K562 (cell line): ENCODE results near the gene RPS6KA2. TPM values are rescaled to one million over a fixed set of nuclear protein-coding genes. Genes with fewer than 3 reads are reported as not detected.

ENCODE experiments used
- ATAC-seq: fragments of 200-7000 bp; cut with Tn5 transposase; 3 replicates; pipeline ENCODE4 v1.9.1; 2020; ENCODE audit warnings: moderate library complexity
- BruUV-seq: library from RNA; stranded (reverse); fragments of 400-500 nt; replicated peaks from 2 replicates; lab custom pipeline; 2021; lab: Mats Ljungman, UMichigan
- CTCF ChIA-PET: fragments of 300-600 bp; formaldehyde crosslinking; extraction: SDS; loops from one replicate; lab custom pipeline; 2021; ENCODE audit warnings: low intra/inter-chr PET ratio; lab: Yijun Ruan, JAX
- POLR2A ChIA-PET: fragments of 300-600, 350-650 bp; sonication (Branson Sonifier 250); formaldehyde crosslinking; extraction: SDS; loops from one replicate; lab custom pipeline; 2021; ENCODE audit warnings: antibody characterized with exemption, inconsistent platforms; lab: Yijun Ruan, JAX
- DNase-seq, 4 experiments: peaks; one replicate each; pipeline versions ENCODE4 v3.0.0 to v3.0.0-alpha.2; 2011 to 2018; ENCODE audit warnings: low spot score in 3 of 4, mixed read lengths in 3 of 4; ENCODE audit errors: extremely low read depth in 1 of 4
- FAIRE-seq: peaks from 2 replicates; lab custom pipeline; 2011; peaks lifted over from hg19 to GRCh38; lab: Jason Lieb, UNC
- H2AFZ ChIP-seq: 2 replicates; pipeline ENCODE4 v1.6.0; 2011; ENCODE audit warnings: low read depth, low read length, control low read depth, inconsistent platforms
- H3K27ac ChIP-seq: fragments of 200-600 bp; 3 replicates; pipeline ENCODE4 v1.8.0; 2011; ENCODE audit warnings: low read depth, mild to moderate bottlenecking, control low read depth, inconsistent platforms, low read length, moderate library complexity, mixed read lengths; ENCODE audit errors: extremely low read depth
- H3K27me3 ChIP-seq, 2 experiments: fragments of 300-600 bp in 1 of 2; 2 replicates in 1 of 2; 3 replicates in 1 of 2; pipeline versions ENCODE4 v1.6.0 to v1.8.0; 2011; ENCODE audit warnings: inconsistent platforms in 2 of 2, low read length in 2 of 2, mild to moderate bottlenecking in 1 of 2, mixed read lengths in 1 of 2, moderate library complexity in 1 of 2; ENCODE audit not compliant: control insufficient read depth in 2 of 2, insufficient read depth in 2 of 2
- H3K36me3 ChIP-seq: fragments of 300-600 bp; 3 replicates; pipeline ENCODE4 v1.8.0; 2011; ENCODE audit warnings: mild to moderate bottlenecking, low read length, inconsistent platforms; ENCODE audit not compliant: control insufficient read depth, insufficient read depth
- H3K4me1 ChIP-seq, 2 experiments: fragments of 200-600 bp in 1 of 2; replicated peaks in 1 of 2; 2 replicates in 1 of 2; 3 replicates in 1 of 2; pipeline versions ENCODE4 v1.5.1 to v1.8.0; 2011; ENCODE audit warnings: inconsistent platforms in 2 of 2, low read length in 2 of 2, mild to moderate bottlenecking in 1 of 2, mixed read lengths in 1 of 2, moderate library complexity in 1 of 2; ENCODE audit not compliant: control insufficient read depth in 2 of 2, insufficient read depth in 2 of 2
- H3K4me2 ChIP-seq: 2 replicates; pipeline ENCODE4 v1.6.1; 2011; ENCODE audit warnings: low read length, control low read depth, inconsistent platforms, mixed read lengths; ENCODE audit not compliant: insufficient read depth
- H3K4me3 ChIP-seq: fragments of 200-600 bp; sonication (generic), shearing (Covaris generic); 2 replicates; pipeline ENCODE4 v1.5.1; 2016; ENCODE audit warnings: control low read depth, inconsistent platforms
- H3K79me2 ChIP-seq: fragments of 200-600 bp; 3 replicates; pipeline ENCODE4 v1.8.0; 2011; ENCODE audit warnings: low read length, inconsistent platforms; ENCODE audit not compliant: control insufficient read depth, insufficient read depth
- H3K9ac ChIP-seq, 2 experiments: 2 replicates each; pipeline versions ENCODE4 v1.6.0 to v1.6.1; 2011; ENCODE audit warnings: low read depth in 2 of 2, low read length in 2 of 2, control low read depth in 1 of 2, inconsistent platforms in 1 of 2, mild to moderate bottlenecking in 1 of 2, mixed read lengths in 1 of 2; ENCODE audit not compliant: insufficient read depth in 1 of 2
- H3K9me1 ChIP-seq: one replicate; pipeline ENCODE4 v1.6.0; 2011; ENCODE audit warnings: inconsistent platforms, mild to moderate bottlenecking, low read length, moderate library complexity; ENCODE audit not compliant: control insufficient read depth, insufficient read depth
- H3K9me3 ChIP-seq: replicated peaks from 2 replicates; pipeline ENCODE4 v1.5.1; 2011; ENCODE audit warnings: low read depth, low read length, inconsistent platforms; ENCODE audit not compliant: control insufficient read depth, insufficient read depth
- H4K20me1 ChIP-seq: replicated peaks from 2 replicates; pipeline ENCODE4 v1.6.1; 2011; ENCODE audit warnings: low read length, inconsistent platforms, mixed read lengths; ENCODE audit not compliant: control insufficient read depth, insufficient read depth
- BRF1 ChIP-seq: IDR thresholded peaks from 3 replicates; pipeline ENCODE4 v1.6.1; 2011; ENCODE audit warnings: borderline replicate concordance, mild to moderate bottlenecking; ENCODE audit not compliant: insufficient read length; ENCODE audit errors: extremely low read depth
- CCNT2 ChIP-seq: IDR thresholded peaks from 2 replicates; pipeline ENCODE4 v1.6.1; 2011; ENCODE audit warnings: borderline replicate concordance, low read depth, mild to moderate bottlenecking, moderate library complexity, mixed read lengths, low read length; ENCODE audit not compliant: insufficient read length; ENCODE audit errors: extremely low read depth
- CEBPG ChIP-seq, 3 experiments: fragments of 200-800 bp in 1 of 3; sonication (Bioruptor generic) in 1 of 3; sonication (generic) in 1 of 3; formaldehyde crosslinking in 1 of 3; IDR thresholded peaks in 2 of 3; conservative IDR thresholded peaks in 1 of 3; 2 replicates each; pipeline versions ENCODE4 v1.6.1 to v1.8.0; 2016 to 2022; ENCODE audit warnings: missing compliant biosample characterization in 2 of 3, missing genetic modification characterization in 2 of 3, mild to moderate bottlenecking in 1 of 3, missing genetic modification reagents in 1 of 3
- ESRRA ChIP-seq: fragments of 450-650 bp; IDR thresholded peaks from 2 replicates; pipeline ENCODE4 v1.6.1; 2014; ENCODE audit warnings: low read depth, mild to moderate bottlenecking, moderate library complexity, borderline replicate concordance
- FOXP1 ChIP-seq: sonication (generic); formaldehyde crosslinking; IDR thresholded peaks from 2 replicates; pipeline ENCODE4 v1.8.0; 2022; ENCODE audit warnings: mild to moderate bottlenecking, missing genetic modification reagents
- MEF2D ChIP-seq: conservative IDR thresholded peaks from 2 replicates; pipeline ENCODE4 v1.6.1; 2016; ENCODE audit warnings: low read depth, missing genetic modification characterization, missing compliant biosample characterization
- PCBP2 ChIP-seq: fragments of 200-400 bp; formaldehyde crosslinking; IDR thresholded peaks from 2 replicates; pipeline ENCODE4 v1.6.1; 2018; ENCODE audit warnings: low read length, low read depth, mild to moderate bottlenecking, moderate library complexity; ENCODE audit not compliant: poor library complexity, severe bottlenecking
- RBM25 ChIP-seq: fragments of 200-400 bp; formaldehyde crosslinking; IDR thresholded peaks from 2 replicates; pipeline ENCODE4 v1.6.1; 2018; ENCODE audit warnings: low read length, low read depth, moderate library complexity; ENCODE audit not compliant: severe bottlenecking
- ZNF324 ChIP-seq: fragments of 250-450 bp; sonication (Bioruptor Pico); IDR thresholded peaks from 2 replicates; pipeline ENCODE4 v1.4.0; 2020; ENCODE audit warnings: mild to moderate bottlenecking
- WGBS: fragments of 100-300 bp; shearing (Covaris generic); methylation state at CpG from one replicate; pipeline ENCODE4 v1.1.6; 2016; ENCODE audit warnings: low coverage, mixed read lengths; ENCODE audit not compliant: insufficient coverage; ENCODE audit errors: missing lambda C conversion rate; 5-methylcytosine and 5-hydroxymethylcytosine counted together
- in situ Hi-C: fragments of 300-500 bp; cut with MboI; formaldehyde crosslinking; loops from 4 replicates; pipeline ENCODE4 v1.15.0; 2018; ENCODE audit warnings: inconsistent platforms, mixed read lengths
- intact Hi-C: fragments of 100-400 bp; cut with micrococcal nuclease; formaldehyde crosslinking; loops from 2 replicates; pipeline ENCODE4 v1.14.2; 2022
- polyA plus RNA-seq, 8 experiments: library from polyadenylated mRNA; depleted of rRNA in 4 of 8; stranded (reverse) in 5 of 8; unstranded in 3 of 8; fragments of >200 nt; fragmentation: Nextera tagmentation in 2 of 8; fragmentation: Illumina TruSeq in 1 of 8; extraction: Ambion mirVana in 2 of 8; extraction: Trizol in 1 of 8; gene quantifications; 2 replicates each; pipeline versions ENCODE4 v1.2.1 to v1.2.3, GENCODE V29; 2011 to 2014; ENCODE audit warnings: inconsistent platforms in 1 of 8, missing spikeins in 1 of 8
- total RNA-seq, 7 experiments: library from RNA; depleted of rRNA in 6 of 7; stranded (reverse); fragments of >200 nt in 6 of 7; fragmentation: Illumina TruSeq in 2 of 7; extraction: Trizol in 2 of 7; gene quantifications; 2 replicates each; pipeline versions ENCODE4 v1.2.1 to v1.2.3, GENCODE V29; 2011 to 2021; ENCODE audit warnings: low replicate concordance in 1 of 7
- TF ChIP-seq, protein P1 (sequence below): sonication (generic); formaldehyde crosslinking; IDR thresholded peaks from 2 replicates; pipeline ENCODE4 v1.8.1; 2023; ENCODE audit warnings: mild to moderate bottlenecking, missing genetic modification reagents
- TF ChIP-seq, protein P2 (sequence below): sonication (generic); formaldehyde crosslinking; IDR thresholded peaks from 2 replicates; pipeline ENCODE4 v1.8.0; 2022; ENCODE audit warnings: mild to moderate bottlenecking, missing genetic modification reagents
- TF ChIP-seq, protein P3 (sequence below): fragments of 250-450 bp; sonication (Bioruptor Pico); IDR thresholded peaks from 2 replicates; pipeline ENCODE4 v1.8.0; 2022; ENCODE audit warnings: inconsistent platforms
- TF ChIP-seq, protein P4 (sequence below): fragments of 250-450 bp; sonication (Bioruptor Pico); IDR thresholded peaks from 2 replicates; pipeline ENCODE4 v1.8.0; 2022; ENCODE audit warnings: inconsistent platforms, mild to moderate bottlenecking, moderate library complexity, borderline replicate concordance

Gene RPS6KA2
- total and polyA plus RNA-seq, 9 of the 15 experiments (the other 6 are each of a cell fraction or from before 2014, with no cell fraction given) = 0.29 to 1.00 (median 0.53) TPM

DNA sequence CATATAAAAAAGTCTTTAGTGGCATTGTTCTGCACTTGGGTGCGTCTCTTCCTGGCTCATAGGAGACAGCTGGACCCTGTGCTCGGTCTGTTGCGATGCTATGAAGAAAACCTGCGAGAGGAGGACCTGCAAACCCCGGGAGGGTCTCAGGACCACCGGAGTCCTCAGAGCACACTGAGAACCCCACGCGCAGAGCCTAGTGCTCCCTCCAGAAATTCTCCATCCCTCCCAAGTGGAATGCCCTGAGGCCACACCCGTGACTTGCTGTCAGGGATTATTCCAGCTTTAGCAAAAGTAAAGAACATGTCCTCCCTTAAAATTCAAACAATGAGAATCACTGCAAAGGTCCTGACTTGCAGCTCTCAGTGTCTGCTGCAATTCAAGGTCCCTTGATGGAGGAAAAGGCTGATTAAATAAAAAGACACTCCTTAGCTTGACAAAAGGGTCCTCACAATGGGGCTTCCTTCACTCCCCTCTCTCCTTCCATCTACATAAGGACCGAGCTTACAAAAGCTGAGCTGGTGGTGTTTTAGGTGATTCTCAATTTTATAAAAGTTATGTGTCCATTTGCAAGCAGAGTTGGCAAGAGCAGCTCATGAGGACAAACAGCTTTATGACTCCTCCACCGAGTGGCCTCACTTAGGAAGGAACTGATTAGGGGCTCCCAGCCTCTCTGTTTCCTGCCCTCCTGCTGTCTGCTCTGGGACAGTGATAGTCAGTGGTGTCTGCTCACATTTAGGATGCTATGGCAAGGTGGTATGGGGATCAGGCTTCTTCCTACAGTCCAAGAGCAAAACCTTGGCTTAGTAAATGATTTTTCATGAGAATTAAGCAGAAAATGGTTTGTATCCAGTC, 137.5 kb downstream of the RPS6KA2 start:
- Histone ChIP-seq H3K9ac (no peak overlapping the region), H2AFZ (no peak overlapping the region), H3K27ac (no peak overlapping the region), H3K4me3 (no peak overlapping the region), H3K4me1 (no peaks in the 10 kb centered on the region), H3K9me1 (no peaks in the 10 kb centered on the region), H4K20me1 (no peaks in the 10 kb centered on the region), H3K4me2 (no peak overlapping the region), H3K36me3 (no peaks in the 10 kb centered on the region), H3K9me3 (no peaks in the 10 kb centered on the region), H3K27me3 (peaks cover 39 to 75% of the 10 kb centered on the region in 2 experiments), H3K79me2 (no peaks in the 10 kb centered on the region)
- DNase-seq (no peak), FAIRE-seq (no peak), ATAC-seq (no peak)
- in situ Hi-C loops = no loop called here
- ChIA-PET POLR2A (interaction anchor here (0.9 to 2.0 kb wide), 3 partner anchors 10 to 46 kb away, joined by 3 to 6 read pairs (median 6); no protein-coding TSS in a partner anchor), CTCF (no interaction called here)
- under 1% methylated on average over 11 of the region's 11 CpGs for WGBS
- no TSS peak for BruUV-seq
- intact Hi-C loops = no loop called here
- TF ChIP-seq CCNT2 (no peak), ZNF324 (no peak), RBM25 (no peak), PCBP2 (no peak), CEBPG (CRISPR knock-in tag; IDR thresholded peaks at IDR 0.05) (no peak), CEBPG (tag; conservative IDR thresholded peaks at IDR 0.05 in 1 of 2, IDR thresholded peaks at IDR 0.05 in 1 of 2) (no peak), BRF1 (no peak), MEF2D (tag) (no peak), FOXP1 (CRISPR knock-in tag) (no peak), ESRRA (no peak)
- TF ChIP-seq, protein P1, sequence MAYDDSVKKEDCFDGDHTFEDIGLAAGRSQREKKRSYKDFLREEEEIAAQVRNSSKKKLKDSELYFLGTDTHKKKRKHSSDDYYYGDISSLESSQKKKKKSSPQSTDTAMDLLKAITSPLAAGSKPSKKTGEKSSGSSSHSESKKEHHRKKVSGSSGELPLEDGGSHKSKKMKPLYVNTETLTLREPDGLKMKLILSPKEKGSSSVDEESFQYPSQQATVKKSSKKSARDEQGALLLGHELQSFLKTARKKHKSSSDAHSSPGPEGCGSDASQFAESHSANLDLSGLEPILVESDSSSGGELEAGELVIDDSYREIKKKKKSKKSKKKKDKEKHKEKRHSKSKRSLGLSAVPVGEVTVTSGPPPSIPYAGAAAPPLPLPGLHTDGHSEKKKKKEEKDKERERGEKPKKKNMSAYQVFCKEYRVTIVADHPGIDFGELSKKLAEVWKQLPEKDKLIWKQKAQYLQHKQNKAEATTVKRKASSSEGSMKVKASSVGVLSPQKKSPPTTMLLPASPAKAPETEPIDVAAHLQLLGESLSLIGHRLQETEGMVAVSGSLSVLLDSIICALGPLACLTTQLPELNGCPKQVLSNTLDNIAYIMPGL (CRISPR knock-in tag) = no peak
- TF ChIP-seq, protein P2, sequence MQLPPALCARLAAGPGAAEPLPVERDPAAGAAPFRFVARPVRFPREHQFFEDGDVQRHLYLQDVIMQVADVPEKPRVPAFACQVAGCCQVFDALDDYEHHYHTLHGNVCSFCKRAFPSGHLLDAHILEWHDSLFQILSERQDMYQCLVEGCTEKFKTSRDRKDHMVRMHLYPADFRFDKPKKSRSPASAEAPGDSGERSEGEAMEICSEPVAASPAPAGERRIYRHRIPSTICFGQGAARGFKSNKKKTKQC (CRISPR knock-in tag) = no peak
- TF ChIP-seq, protein P3, sequence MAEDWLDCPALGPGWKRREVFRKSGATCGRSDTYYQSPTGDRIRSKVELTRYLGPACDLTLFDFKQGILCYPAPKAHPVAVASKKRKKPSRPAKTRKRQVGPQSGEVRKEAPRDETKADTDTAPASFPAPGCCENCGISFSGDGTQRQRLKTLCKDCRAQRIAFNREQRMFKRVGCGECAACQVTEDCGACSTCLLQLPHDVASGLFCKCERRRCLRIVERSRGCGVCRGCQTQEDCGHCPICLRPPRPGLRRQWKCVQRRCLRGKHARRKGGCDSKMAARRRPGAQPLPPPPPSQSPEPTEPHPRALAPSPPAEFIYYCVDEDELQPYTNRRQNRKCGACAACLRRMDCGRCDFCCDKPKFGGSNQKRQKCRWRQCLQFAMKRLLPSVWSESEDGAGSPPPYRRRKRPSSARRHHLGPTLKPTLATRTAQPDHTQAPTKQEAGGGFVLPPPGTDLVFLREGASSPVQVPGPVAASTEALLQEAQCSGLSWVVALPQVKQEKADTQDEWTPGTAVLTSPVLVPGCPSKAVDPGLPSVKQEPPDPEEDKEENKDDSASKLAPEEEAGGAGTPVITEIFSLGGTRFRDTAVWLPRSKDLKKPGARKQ (CRISPR knock-in tag) = no peak
- TF ChIP-seq, protein P4, sequence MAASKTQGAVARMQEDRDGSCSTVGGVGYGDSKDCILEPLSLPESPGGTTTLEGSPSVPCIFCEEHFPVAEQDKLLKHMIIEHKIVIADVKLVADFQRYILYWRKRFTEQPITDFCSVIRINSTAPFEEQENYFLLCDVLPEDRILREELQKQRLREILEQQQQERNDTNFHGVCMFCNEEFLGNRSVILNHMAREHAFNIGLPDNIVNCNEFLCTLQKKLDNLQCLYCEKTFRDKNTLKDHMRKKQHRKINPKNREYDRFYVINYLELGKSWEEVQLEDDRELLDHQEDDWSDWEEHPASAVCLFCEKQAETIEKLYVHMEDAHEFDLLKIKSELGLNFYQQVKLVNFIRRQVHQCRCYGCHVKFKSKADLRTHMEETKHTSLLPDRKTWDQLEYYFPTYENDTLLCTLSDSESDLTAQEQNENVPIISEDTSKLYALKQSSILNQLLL (CRISPR knock-in tag) = no peak
